ENCODE measurements around the gene GP9.

- TF ChIP-seq POLR2A (IDR thresholded peaks at IDR 0.05) (no peak), CTCF (IDR thresholded peaks at IDR 0.05) (no peak)
Observed at GRCh38 chr3:129027544-129027880, 33.1 kb upstream of the GP9 start.
